Measurements from ENCODE around the gene SLC6A3. TPM values are rescaled to one million over a fixed set of nuclear protein-coding genes. Genes with fewer than 3 reads are reported as not detected.

SLC6A3 gene
- total and polyA plus RNA-seq, 2 of the 13 experiments (the other 11 are each of a cell fraction or from before 2014, with no cell fraction given), result 0.01 TPM; not detected in 1

GRCh38 chr5:1464511-1464910 lies 19.3 kb upstream of the SLC6A3 start (continued):
- no peak for TF ChIP-seq SAP130 (CRISPR knock-in tag; IDR thresholded peaks at IDR 0.05; ENCODE audit: low read depth)

- no TSS peak for BruUV-seq (replicated peaks)
- DNase-seq (ENCODE audit: low spot score), result no peak
- Histone ChIP-seq H3K27ac (ENCODE audit: extremely low read length, insufficient read depth, low read length) (no peak overlapping the region), H3K9ac (ENCODE audit: insufficient read depth, low read depth, low read length) (no peak overlapping the region), H3K4me3 (replicated peaks in 1 of 3; ENCODE audit: insufficient read depth in 1 of 3, low read depth in 2 of 3, low read length in 3 of 3) (no peak overlapping the region), H3K9me3 (ENCODE audit: low read length) (no peaks in the 10 kb centered on the region), H2AFZ (ENCODE audit: low read length) (no peak overlapping the region), H3K4me1 (ENCODE audit: insufficient read depth, low read length) (no peaks in the 10 kb centered on the region), H3K27me3 (ENCODE audit: control insufficient read depth in 1 of 2, insufficient read depth in 2 of 2, low read length in 2 of 2) (no peaks in the 10 kb centered on the region), H3K79me2 (ENCODE audit: insufficient read depth, low read length) (no peaks in the 10 kb centered on the region), H3K4me2 (ENCODE audit: low read depth, low read length) (no peak overlapping the region), H3K36me3 (replicated peaks in 1 of 2; ENCODE audit: control insufficient read depth in 1 of 2, insufficient read depth in 2 of 2, low read length in 2 of 2) (peaks cover 8 to 22% of the 10 kb centered on the region in 2 experiments; a peak in 4 of 5 replicates), H4K20me1 (ENCODE audit: insufficient read depth, low read length) (peaks cover 7% of the 10 kb centered on the region; the same call in 1 of the 2 replicates)
- FAIRE-seq, result no peak
- ChIA-PET CTCF (ENCODE audit: low intra/inter-chr PET ratio, low total read pairs) (no interaction called here), POLR2A (no interaction called here)
- in situ Hi-C loops (cut with HindIII; ENCODE audit: extremely low pct_ligation_motif_present, low pct_unique_long_range_greater_than_20kb), result no loop called here
- ATAC-seq, result no peak
- 96% methylated on average over 4 of the region's 14 CpGs for WGBS (ENCODE audit: low lambda C conversion rate)
- intact Hi-C loops (cut with micrococcal nuclease; ENCODE audit: unreplicated experiment), result no loop called here
- TF ChIP-seq, protein P1, sequence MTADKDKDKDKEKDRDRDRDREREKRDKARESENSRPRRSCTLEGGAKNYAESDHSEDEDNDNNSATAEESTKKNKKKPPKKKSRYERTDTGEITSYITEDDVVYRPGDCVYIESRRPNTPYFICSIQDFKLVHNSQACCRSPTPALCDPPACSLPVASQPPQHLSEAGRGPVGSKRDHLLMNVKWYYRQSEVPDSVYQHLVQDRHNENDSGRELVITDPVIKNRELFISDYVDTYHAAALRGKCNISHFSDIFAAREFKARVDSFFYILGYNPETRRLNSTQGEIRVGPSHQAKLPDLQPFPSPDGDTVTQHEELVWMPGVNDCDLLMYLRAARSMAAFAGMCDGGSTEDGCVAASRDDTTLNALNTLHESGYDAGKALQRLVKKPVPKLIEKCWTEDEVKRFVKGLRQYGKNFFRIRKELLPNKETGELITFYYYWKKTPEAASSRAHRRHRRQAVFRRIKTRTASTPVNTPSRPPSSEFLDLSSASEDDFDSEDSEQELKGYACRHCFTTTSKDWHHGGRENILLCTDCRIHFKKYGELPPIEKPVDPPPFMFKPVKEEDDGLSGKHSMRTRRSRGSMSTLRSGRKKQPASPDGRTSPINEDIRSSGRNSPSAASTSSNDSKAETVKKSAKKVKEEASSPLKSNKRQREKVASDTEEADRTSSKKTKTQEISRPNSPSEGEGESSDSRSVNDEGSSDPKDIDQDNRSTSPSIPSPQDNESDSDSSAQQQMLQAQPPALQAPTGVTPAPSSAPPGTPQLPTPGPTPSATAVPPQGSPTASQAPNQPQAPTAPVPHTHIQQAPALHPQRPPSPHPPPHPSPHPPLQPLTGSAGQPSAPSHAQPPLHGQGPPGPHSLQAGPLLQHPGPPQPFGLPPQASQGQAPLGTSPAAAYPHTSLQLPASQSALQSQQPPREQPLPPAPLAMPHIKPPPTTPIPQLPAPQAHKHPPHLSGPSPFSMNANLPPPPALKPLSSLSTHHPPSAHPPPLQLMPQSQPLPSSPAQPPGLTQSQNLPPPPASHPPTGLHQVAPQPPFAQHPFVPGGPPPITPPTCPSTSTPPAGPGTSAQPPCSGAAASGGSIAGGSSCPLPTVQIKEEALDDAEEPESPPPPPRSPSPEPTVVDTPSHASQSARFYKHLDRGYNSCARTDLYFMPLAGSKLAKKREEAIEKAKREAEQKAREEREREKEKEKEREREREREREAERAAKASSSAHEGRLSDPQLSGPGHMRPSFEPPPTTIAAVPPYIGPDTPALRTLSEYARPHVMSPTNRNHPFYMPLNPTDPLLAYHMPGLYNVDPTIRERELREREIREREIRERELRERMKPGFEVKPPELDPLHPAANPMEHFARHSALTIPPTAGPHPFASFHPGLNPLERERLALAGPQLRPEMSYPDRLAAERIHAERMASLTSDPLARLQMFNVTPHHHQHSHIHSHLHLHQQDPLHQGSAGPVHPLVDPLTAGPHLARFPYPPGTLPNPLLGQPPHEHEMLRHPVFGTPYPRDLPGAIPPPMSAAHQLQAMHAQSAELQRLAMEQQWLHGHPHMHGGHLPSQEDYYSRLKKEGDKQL (CRISPR knock-in tag; IDR thresholded peaks at IDR 0.05; ENCODE audit: low read depth), result no peak
- TF ChIP-seq ZNF550 (CRISPR knock-in tag; IDR thresholded peaks at IDR 0.05; ENCODE audit: borderline replicate concordance) (no peak), SIN3A (IDR thresholded peaks at IDR 0.05; ENCODE audit: borderline replicate concordance, low read depth, low read length) (no peak), RBFOX2 (IDR thresholded peaks at IDR 0.05; ENCODE audit: low read depth, low read length) (no peak), ARNTL (CRISPR knock-in tag; IDR thresholded peaks at IDR 0.05) (no peak), ZNF784 (CRISPR knock-in tag; IDR thresholded peaks at IDR 0.05; ENCODE audit: borderline replicate concordance) (no peak), PRDM4 (CRISPR knock-in tag; IDR thresholded peaks at IDR 0.05; ENCODE audit: borderline replicate concordance) (no peak), TMF1 (CRISPR knock-in tag; IDR thresholded peaks at IDR 0.05; ENCODE audit: low read depth) (no peak), TGIF2 (CRISPR knock-in tag; IDR thresholded peaks at IDR 0.05) (no peak)
- TF ChIP-seq, protein P2, sequence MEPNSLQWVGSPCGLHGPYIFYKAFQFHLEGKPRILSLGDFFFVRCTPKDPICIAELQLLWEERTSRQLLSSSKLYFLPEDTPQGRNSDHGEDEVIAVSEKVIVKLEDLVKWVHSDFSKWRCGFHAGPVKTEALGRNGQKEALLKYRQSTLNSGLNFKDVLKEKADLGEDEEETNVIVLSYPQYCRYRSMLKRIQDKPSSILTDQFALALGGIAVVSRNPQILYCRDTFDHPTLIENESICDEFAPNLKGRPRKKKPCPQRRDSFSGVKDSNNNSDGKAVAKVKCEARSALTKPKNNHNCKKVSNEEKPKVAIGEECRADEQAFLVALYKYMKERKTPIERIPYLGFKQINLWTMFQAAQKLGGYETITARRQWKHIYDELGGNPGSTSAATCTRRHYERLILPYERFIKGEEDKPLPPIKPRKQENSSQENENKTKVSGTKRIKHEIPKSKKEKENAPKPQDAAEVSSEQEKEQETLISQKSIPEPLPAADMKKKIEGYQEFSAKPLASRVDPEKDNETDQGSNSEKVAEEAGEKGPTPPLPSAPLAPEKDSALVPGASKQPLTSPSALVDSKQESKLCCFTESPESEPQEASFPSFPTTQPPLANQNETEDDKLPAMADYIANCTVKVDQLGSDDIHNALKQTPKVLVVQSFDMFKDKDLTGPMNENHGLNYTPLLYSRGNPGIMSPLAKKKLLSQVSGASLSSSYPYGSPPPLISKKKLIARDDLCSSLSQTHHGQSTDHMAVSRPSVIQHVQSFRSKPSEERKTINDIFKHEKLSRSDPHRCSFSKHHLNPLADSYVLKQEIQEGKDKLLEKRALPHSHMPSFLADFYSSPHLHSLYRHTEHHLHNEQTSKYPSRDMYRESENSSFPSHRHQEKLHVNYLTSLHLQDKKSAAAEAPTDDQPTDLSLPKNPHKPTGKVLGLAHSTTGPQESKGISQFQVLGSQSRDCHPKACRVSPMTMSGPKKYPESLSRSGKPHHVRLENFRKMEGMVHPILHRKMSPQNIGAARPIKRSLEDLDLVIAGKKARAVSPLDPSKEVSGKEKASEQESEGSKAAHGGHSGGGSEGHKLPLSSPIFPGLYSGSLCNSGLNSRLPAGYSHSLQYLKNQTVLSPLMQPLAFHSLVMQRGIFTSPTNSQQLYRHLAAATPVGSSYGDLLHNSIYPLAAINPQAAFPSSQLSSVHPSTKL (CRISPR knock-in tag; IDR thresholded peaks at IDR 0.05), result no peak
Observed at GRCh38 chr5:1464096-1464446, 18.8 kb upstream of the SLC6A3 start.
